HepG2 (cell line): ENCODE data around the gene GRM2. TPM values are rescaled to one million over a fixed set of nuclear protein-coding genes. Genes with fewer than 3 reads are reported as not detected.
A peak's percentile ranks its signal among the peaks of the same experiment; 100 is the strongest.

Source experiments
- EEA1 ChIP-seq: sonication (generic); formaldehyde crosslinking; IDR thresholded peaks from 2 replicates; pipeline ENCODE4 v1.5.1; 2020; ENCODE audit warnings: mild to moderate bottlenecking, missing genetic modification reagents, borderline replicate concordance
- FOSL1 ChIP-seq: sonication (generic); formaldehyde crosslinking; IDR thresholded peaks from 2 replicates; pipeline ENCODE4 v1.9.0; 2021; ENCODE audit warnings: missing genetic modification reagents, borderline replicate concordance
- GATAD1 ChIP-seq: IDR thresholded peaks from 2 replicates; pipeline ENCODE4 v1.6.1; 2016; ENCODE audit warnings: missing genetic modification reagents, missing compliant biosample characterization
- HNF4G ChIP-seq, 2 experiments: sonication (generic) in 1 of 2; formaldehyde crosslinking in 1 of 2; IDR thresholded peaks; 2 replicates each; pipeline versions ENCODE4 v1.4.0 to v1.6.1; 2011 to 2020; ENCODE audit warnings: borderline replicate concordance in 2 of 2, low read depth in 2 of 2, mild to moderate bottlenecking in 2 of 2, low read length in 1 of 2, missing genetic modification reagents in 1 of 2, moderate library complexity in 1 of 2
- JUNB ChIP-seq: sonication (generic); formaldehyde crosslinking; IDR thresholded peaks from 2 replicates; pipeline ENCODE4 v1.8.0; 2022; ENCODE audit warnings: missing genetic modification reagents, mild to moderate bottlenecking, borderline replicate concordance
- KLF9 ChIP-seq: IDR thresholded peaks from 2 replicates; pipeline ENCODE4 v1.6.1; 2016; ENCODE audit warnings: low read depth
- MATR3 ChIP-seq: sonication (generic); formaldehyde crosslinking; IDR thresholded peaks from 2 replicates; pipeline ENCODE4 v1.4.0; 2020; ENCODE audit warnings: missing genetic modification reagents
- MBNL3 ChIP-seq: fragments of 250-450 bp; sonication (Bioruptor Pico); conservative IDR thresholded peaks from 2 replicates; pipeline ENCODE4 v1.8.0; 2022; ENCODE audit warnings: mild to moderate bottlenecking, inconsistent platforms
- NFE2L2 ChIP-seq: fragments of 150-350 bp; IDR thresholded peaks from 2 replicates; pipeline ENCODE4 v1.6.1; 2014; ENCODE audit warnings: low read length
- PITX1 ChIP-seq: sonication (generic); formaldehyde crosslinking; IDR thresholded peaks from 2 replicates; pipeline ENCODE4 v1.5.1; 2020; ENCODE audit warnings: mild to moderate bottlenecking, missing genetic modification reagents
- ZNF567 ChIP-seq: sonication (generic); formaldehyde crosslinking; IDR thresholded peaks from 2 replicates; pipeline ENCODE4 v1.8.1; 2023; ENCODE audit warnings: mild to moderate bottlenecking, missing genetic modification reagents, borderline replicate concordance
- ZNF790 ChIP-seq: sonication (generic); formaldehyde crosslinking; IDR thresholded peaks from 2 replicates; pipeline ENCODE4 v1.8.0; 2022; ENCODE audit warnings: missing genetic modification reagents, mild to moderate bottlenecking, borderline replicate concordance
- ZNF879 ChIP-seq: sonication (generic); formaldehyde crosslinking; IDR thresholded peaks from 2 replicates; pipeline ENCODE4 v1.8.1; 2023; ENCODE audit warnings: missing genetic modification reagents
- ZNF883 ChIP-seq: sonication (generic); formaldehyde crosslinking; IDR thresholded peaks from 2 replicates; pipeline ENCODE4 v1.5.1; 2020; ENCODE audit warnings: mild to moderate bottlenecking, missing genetic modification reagents; ENCODE audit errors: not compliant biosample characterization
- ZSCAN9 ChIP-seq: IDR thresholded peaks from 2 replicates; pipeline ENCODE4 v1.6.1; 2016; ENCODE audit warnings: borderline replicate concordance
- polyA plus RNA-seq, 8 experiments: library from polyadenylated mRNA; depleted of rRNA in 3 of 8; stranded (reverse) in 7 of 8; unstranded in 1 of 8; fragments of >200 nt; fragmentation: Illumina TruSeq in 4 of 8; extraction: Trizol in 4 of 8; gene quantifications; 2 replicates each; pipeline versions ENCODE4 v1.2.1 to v1.2.3, GENCODE V29; 2011 to 2016; ENCODE audit warnings: low read depth in 4 of 8, missing spikeins in 1 of 8, mixed read lengths in 1 of 8; ENCODE audit not compliant: insufficient read depth in 1 of 8
- total RNA-seq, 5 experiments: library from RNA; depleted of rRNA; stranded (reverse); fragments of >200 nt; fragmentation: Illumina TruSeq; extraction: Trizol; gene quantifications; 2 replicates each; pipeline ENCODE4 v1.2.3, GENCODE V29; 2016; ENCODE audit warnings: low read depth in 1 of 5
- TF ChIP-seq, protein P1 (sequence below): sonication (generic); formaldehyde crosslinking; IDR thresholded peaks from 2 replicates; pipeline ENCODE4 v1.5.0; 2020; ENCODE audit warnings: missing genetic modification reagents, mild to moderate bottlenecking, borderline replicate concordance
- TF ChIP-seq, protein P2 (sequence below): sonication (generic); formaldehyde crosslinking; IDR thresholded peaks from 2 replicates; pipeline ENCODE4 v1.4.0; 2020; ENCODE audit warnings: missing genetic modification reagents, borderline replicate concordance
- TF ChIP-seq, protein P3 (sequence below): IDR thresholded peaks from 2 replicates; pipeline ENCODE4 v1.6.1; 2016
- TF ChIP-seq, protein P4 (sequence below): IDR thresholded peaks from 2 replicates; pipeline ENCODE4 v1.6.1; 2016; ENCODE audit warnings: low read depth, borderline replicate concordance
- TF ChIP-seq, protein P5 (sequence below): sonication (generic); formaldehyde crosslinking; IDR thresholded peaks from 2 replicates; pipeline ENCODE4 v1.8.1; 2023; ENCODE audit warnings: mild to moderate bottlenecking, missing genetic modification reagents

The GRM2 gene
- total and polyA plus RNA-seq, 2 of the 13 experiments (the other 11 are each of a cell fraction or from before 2014, with no cell fraction given), result 0.04 to 0.07 TPM

DNA sequence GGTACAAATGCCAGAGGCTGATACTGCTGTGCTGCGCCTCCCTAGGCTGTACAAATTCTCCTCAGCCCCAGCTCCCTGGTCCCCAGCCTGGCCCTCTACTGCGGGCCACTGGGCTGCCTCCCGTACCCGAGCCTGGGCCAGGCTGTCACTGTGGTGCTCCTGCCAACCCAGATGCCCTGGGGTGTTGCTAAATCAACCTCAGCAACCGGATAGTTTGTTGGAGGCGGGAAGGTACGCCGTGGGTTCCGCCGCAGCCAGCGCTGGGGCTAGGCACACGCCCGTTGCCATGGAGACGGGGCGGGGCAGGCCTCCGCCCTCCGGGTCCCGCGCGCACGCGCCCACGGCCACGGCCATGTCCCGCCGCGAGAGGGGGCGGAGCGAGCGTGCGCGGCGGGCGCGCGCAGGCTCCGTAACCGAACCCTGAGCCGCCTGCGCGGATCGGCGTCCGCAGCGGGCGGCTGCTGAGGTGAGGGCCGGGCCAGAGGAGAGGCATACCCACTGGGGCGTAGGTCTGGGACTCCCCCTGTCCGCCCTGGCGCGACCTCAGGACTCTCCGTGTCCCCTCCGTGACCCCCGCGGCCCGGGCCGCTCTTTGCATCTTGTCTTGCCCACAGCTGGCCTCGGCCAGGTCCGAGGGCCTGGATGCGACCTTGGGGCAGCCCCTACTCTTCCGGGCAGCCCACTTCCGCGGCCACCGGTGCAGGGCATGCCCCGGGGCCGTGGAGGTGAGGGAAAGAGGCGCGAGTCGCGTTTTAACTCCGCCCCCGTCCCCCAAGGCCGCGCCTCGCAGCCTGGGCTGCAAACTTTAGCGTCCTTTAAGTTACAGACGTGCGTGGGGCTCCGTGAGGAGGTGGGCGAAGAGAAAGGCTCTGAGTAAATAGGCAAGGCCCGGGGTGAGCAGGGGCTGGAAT lies 35.8 kb upstream of the GRM2 start, which contains the start of gene TEX264 (continued):
- no peak for TF ChIP-seq JUNB
- no peak for TF ChIP-seq MBNL3 (CRISPR knock-in tag)
- no peak for TF ChIP-seq MATR3
- TF ChIP-seq NFE2L2, result no peak
- TF ChIP-seq HNF4G (IDR thresholded peaks at IDR 0.05; ENCODE audit: borderline replicate concordance, low read depth, low read length), result no peak
- no peak for TF ChIP-seq HNF4G (CRISPR knock-in tag; IDR thresholded peaks at IDR 0.05; ENCODE audit: borderline replicate concordance, low read depth)
- peak; percentile 68 for TF ChIP-seq ZNF883
- TF ChIP-seq, protein P1, sequence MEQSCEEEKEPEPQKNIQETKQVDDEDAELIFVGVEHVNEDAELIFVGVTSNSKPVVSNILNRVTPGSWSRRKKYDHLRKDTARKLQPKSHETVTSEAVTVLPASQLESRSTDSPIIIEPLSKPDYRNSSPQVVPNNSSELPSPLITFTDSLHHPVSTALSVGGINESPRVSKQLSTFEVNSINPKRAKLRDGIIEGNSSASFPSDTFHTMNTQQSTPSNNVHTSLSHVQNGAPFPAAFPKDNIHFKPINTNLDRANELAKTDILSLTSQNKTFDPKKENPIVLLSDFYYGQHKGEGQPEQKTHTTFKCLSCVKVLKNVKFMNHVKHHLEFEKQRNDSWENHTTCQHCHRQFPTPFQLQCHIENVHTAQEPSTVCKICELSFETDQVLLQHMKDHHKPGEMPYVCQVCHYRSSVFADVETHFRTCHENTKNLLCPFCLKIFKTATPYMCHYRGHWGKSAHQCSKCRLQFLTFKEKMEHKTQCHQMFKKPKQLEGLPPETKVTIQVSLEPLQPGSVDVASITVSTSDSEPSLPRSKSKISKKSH (CRISPR knock-in tag), result 0 out of 2 replicates have a peak, but pooled peaks have one; percentile 67
- TF ChIP-seq ZNF790 (CRISPR knock-in tag), result no peak
- TF ChIP-seq KLF9 (CRISPR knock-in tag), result no peak
- no peak for TF ChIP-seq GATAD1 (CRISPR knock-in tag)
- TF ChIP-seq, protein P2, sequence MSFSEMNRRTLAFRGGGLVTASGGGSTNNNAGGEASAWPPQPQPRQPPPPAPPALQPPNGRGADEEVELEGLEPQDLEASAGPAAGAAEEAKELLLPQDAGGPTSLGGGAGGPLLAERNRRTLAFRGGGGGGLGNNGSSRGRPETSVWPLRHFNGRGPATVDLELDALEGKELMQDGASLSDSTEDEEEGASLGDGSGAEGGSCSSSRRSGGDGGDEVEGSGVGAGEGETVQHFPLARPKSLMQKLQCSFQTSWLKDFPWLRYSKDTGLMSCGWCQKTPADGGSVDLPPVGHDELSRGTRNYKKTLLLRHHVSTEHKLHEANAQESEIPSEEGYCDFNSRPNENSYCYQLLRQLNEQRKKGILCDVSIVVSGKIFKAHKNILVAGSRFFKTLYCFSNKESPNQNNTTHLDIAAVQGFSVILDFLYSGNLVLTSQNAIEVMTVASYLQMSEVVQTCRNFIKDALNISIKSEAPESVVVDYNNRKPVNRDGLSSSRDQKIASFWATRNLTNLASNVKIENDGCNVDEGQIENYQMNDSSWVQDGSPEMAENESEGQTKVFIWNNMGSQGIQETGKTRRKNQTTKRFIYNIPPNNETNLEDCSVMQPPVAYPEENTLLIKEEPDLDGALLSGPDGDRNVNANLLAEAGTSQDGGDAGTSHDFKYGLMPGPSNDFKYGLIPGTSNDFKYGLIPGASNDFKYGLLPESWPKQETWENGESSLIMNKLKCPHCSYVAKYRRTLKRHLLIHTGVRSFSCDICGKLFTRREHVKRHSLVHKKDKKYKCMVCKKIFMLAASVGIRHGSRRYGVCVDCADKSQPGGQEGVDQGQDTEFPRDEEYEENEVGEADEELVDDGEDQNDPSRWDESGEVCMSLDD, result no peak
- TF ChIP-seq ZSCAN9 (CRISPR knock-in tag), result no peak
- 0 out of 2 replicates have a peak, but pooled peaks have one; percentile 26 for TF ChIP-seq FOSL1
- TF ChIP-seq PITX1, result peak; percentile 33; the same call in 1 of the 2 replicates
- no peak; the same call in 1 of the 2 replicates for TF ChIP-seq EEA1 (CRISPR knock-in tag)
- TF ChIP-seq, protein P3, sequence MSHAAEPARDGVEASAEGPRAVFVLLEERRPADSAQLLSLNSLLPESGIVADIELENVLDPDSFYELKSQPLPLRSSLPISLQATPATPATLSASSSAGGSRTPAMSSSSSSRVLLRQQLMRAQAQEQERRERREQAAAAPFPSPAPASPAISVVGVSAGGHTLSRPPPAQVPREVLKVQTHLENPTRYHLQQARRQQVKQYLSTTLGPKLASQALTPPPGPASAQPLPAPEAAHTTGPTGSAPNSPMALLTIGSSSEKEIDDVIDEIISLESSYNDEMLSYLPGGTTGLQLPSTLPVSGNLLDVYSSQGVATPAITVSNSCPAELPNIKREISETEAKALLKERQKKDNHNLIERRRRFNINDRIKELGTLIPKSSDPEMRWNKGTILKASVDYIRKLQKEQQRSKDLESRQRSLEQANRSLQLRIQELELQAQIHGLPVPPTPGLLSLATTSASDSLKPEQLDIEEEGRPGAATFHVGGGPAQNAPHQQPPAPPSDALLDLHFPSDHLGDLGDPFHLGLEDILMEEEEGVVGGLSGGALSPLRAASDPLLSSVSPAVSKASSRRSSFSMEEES (CRISPR knock-in tag), result no peak
- TF ChIP-seq, protein P4, sequence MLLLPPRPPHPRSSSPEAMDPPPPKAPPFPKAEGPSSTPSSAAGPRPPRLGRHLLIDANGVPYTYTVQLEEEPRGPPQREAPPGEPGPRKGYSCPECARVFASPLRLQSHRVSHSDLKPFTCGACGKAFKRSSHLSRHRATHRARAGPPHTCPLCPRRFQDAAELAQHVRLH (CRISPR knock-in tag), result no peak
- TF ChIP-seq, protein P5, sequence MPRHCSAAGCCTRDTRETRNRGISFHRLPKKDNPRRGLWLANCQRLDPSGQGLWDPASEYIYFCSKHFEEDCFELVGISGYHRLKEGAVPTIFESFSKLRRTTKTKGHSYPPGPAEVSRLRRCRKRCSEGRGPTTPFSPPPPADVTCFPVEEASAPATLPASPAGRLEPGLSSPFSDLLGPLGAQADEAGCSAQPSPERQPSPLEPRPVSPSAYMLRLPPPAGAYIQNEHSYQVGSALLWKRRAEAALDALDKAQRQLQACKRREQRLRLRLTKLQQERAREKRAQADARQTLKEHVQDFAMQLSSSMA (CRISPR knock-in tag), result no peak
- no peak for TF ChIP-seq ZNF879 (CRISPR knock-in tag)
- no peak; the same call in none of the 2 replicates for TF ChIP-seq ZNF567 (CRISPR knock-in tag)
